ENCODE data around the gene CDC42EP5. TPM values are rescaled to one million over a fixed set of nuclear protein-coding genes. Genes with fewer than 3 reads are reported as not detected.

The CDC42EP5 gene
- total and polyA plus RNA-seq, 2 donors from 2014 or later, result 19.3 to 29.9 TPM

DNA sequence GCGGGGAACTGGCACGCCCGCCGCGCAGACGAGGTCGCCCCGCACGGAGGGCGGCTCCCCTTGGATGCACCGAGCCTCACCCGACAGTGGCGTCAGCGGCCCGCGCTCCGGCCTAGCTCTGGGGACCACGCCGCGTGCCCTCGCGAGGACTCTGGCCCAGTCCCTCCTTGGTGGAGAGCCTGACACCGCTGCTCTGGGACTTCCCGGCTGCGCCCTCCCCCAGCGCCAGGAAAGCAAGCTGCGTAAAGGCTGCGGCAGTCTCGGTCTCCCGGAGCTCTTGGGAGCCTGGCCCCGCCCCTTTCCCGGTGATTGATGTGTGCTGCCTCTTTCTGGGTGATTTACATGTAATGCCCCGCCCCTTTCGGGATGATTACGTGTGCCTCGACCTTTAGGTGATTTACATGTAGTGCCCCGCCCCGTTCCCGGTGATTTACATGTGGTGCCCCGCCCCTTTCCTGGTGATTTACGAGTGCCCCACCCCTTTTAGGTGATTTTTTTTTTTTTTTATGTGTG lies 9.5 kb downstream of the CDC42EP5 start, which contains the start of gene LENG9:
Gene LENG9 (minus strand): TSS at position 248 of the 513 bp plus-strand sequence. CDS start 252 bp downstream, outside the sequence.
- intact Hi-C loops (cut with DNase I), result no loop called here
- peak; percentile 33 for FAIRE-seq

DNA sequence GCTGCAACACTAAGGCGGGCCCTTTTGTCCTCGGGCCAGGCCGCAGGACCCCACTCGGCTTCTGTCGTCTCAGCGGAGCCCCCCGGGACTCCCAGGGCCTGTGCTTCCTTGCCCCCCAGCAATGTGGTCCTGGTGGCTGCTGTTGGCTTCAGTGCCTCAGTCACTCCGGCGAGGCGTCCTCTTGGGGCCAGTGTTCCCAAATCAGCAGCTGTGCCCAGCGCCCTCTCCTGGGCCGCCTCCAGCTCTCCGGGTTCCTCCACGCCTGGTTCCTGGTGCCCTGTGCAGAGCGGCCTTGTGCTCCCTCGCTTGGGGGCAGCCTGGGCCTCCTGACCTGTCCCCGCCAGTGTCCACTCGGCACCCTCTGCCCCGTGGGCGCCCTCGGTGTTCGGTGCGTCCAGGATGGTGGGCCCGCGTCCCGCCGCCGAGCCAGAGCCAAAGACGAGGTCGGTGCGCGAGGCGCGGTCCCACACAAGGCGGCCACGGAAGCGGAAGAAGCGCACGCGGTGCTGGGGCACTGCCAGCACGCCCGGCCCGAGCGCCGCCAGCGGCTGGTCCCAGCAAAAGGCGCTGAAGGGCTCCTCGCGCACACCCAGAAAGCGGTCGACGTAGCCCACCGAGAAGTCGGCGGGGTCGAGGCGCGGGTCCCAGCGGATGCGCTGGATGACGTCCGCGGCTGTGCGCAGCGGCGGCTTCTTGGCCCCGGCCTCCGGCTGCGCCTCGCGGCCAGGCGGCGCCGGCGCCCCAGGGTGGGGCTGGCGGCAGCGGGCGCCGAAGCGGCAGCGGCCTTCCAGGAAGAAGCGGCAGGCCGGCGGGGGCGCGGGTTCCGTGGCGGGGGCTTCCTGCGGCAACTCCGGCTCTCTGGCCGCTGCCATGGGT lies 10.2 kb downstream of the CDC42EP5 start:
- Histone ChIP-seq H3K27ac (ENCODE audit: low read depth in 2 of 2, low read length in 2 of 2) (peak overlapping the region; percentile 90 to 97), H3K4me1 (ENCODE audit: control insufficient read depth in 2 of 3, insufficient read depth in 2 of 3, low read depth in 1 of 3, low read length in 3 of 3) (peaks cover 0 to 10% (median 5%) of the 10 kb centered on the region in 3 donors), H3K4me3 (ENCODE audit: low read length in 3 of 3) (peak overlapping the region; percentile 13 to 74 (median 53)), H3K9me3 (ENCODE audit: control insufficient read depth in 2 of 3, insufficient read depth in 1 of 3, low read length in 3 of 3) (no peaks in the 10 kb centered on the region), H3K27me3 (ENCODE audit: control insufficient read depth, insufficient read depth, low read length) (no peaks in the 10 kb centered on the region), H3K36me3 (ENCODE audit: control insufficient read depth in 2 of 3, insufficient read depth in 3 of 3, low read length in 3 of 3) (peaks cover 2 to 26% (median 19%) of the 10 kb centered on the region in 3 donors), H3K9ac (ENCODE audit: low read length in 3 of 3) (peak overlapping the region in 1 of 3 donors; percentile 46)
- DNase-seq (peak; percentile 47 to 92 (median 64)), FAIRE-seq (no peak)
- TF ChIP-seq, protein P1, sequence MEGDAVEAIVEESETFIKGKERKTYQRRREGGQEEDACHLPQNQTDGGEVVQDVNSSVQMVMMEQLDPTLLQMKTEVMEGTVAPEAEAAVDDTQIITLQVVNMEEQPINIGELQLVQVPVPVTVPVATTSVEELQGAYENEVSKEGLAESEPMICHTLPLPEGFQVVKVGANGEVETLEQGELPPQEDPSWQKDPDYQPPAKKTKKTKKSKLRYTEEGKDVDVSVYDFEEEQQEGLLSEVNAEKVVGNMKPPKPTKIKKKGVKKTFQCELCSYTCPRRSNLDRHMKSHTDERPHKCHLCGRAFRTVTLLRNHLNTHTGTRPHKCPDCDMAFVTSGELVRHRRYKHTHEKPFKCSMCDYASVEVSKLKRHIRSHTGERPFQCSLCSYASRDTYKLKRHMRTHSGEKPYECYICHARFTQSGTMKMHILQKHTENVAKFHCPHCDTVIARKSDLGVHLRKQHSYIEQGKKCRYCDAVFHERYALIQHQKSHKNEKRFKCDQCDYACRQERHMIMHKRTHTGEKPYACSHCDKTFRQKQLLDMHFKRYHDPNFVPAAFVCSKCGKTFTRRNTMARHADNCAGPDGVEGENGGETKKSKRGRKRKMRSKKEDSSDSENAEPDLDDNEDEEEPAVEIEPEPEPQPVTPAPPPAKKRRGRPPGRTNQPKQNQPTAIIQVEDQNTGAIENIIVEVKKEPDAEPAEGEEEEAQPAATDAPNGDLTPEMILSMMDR (IDR thresholded peaks at IDR 0.05; ENCODE audit: borderline replicate concordance, extremely low read depth, insufficient read depth), result no peak
- intact Hi-C loops (cut with DNase I), result no loop called here

More for the DNA sequence above, 9.5 kb downstream of the CDC42EP5 start, which contains the start of gene LENG9:
- peaks cover 0 to 10% (median 5%) of the 10 kb centered on the region in 3 donors for H3K4me1 ChIP-seq (ENCODE audit: control insufficient read depth in 2 of 3, insufficient read depth in 2 of 3, low read depth in 1 of 3, low read length in 3 of 3)
- peak within 1 kb of the TSS in 2 of 3 donors; percentile 10 to 61 for H3K9ac ChIP-seq (ENCODE audit: low read length in 3 of 3)
- H3K36me3 ChIP-seq (ENCODE audit: control insufficient read depth in 2 of 3, insufficient read depth in 3 of 3, low read length in 3 of 3), result peaks cover 0 to 19% (median 12%) of the 10 kb centered on the region in 3 donors
- H3K4me3 ChIP-seq (ENCODE audit: low read length in 3 of 3), result peak within 1 kb of the TSS; percentile 53 to 74 (median 59)
- H3K27ac ChIP-seq (ENCODE audit: low read depth in 2 of 2, low read length in 2 of 2), result peak within 1 kb of the TSS; percentile 90 to 97
- TF ChIP-seq, protein P1 (IDR thresholded peaks at IDR 0.05; ENCODE audit: borderline replicate concordance, extremely low read depth, insufficient read depth), result no peak
- H3K27me3 ChIP-seq (ENCODE audit: control insufficient read depth, insufficient read depth, low read length), result no peaks in the 10 kb centered on the region
- peak; percentile 94 to 99 (median 98) for DNase-seq
- H3K9me3 ChIP-seq (ENCODE audit: control insufficient read depth in 2 of 3, insufficient read depth in 1 of 3, low read length in 3 of 3), result no peaks in the 10 kb centered on the region

DNA sequence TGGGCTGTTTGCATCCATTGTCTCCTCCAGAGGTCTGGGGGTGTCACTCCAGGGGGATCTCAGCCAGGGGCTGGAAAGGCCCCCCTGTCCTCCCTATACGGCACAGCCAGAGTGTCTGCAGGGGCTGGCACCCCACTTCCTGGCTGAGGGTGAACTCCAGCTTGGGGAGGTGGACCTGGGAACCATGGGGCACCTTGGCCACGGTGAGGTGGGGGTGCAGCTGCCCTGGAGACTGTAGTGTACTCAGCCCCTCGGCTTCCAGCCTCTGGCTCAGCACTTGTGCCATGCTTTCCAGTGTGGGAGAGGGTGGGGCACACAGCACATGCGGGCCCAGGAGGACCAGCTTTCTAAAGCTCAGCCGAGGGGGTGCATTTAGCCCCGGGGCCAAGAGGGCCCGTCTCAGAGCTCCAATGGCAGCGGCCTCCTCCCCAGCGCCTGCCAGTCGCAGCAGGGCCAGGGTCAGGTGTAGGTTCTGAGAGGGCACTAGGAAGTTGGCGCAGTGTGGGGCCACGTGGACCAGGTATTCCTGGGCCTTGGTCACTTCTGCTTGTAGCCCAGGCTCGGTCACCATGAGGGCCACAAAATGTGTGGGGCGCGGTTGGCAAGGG lies 10.9 kb downstream of the CDC42EP5 start:
- Histone ChIP-seq H3K4me3 (ENCODE audit: low read length in 3 of 3) (peak overlapping the region in 1 of 3 donors; percentile 53), H3K27ac (ENCODE audit: low read depth in 2 of 2, low read length in 2 of 2) (peak overlapping the region; percentile 90 to 97), H3K4me1 (ENCODE audit: control insufficient read depth in 2 of 3, insufficient read depth in 2 of 3, low read depth in 1 of 3, low read length in 3 of 3) (peaks cover 0 to 10% (median 5%) of the 10 kb centered on the region in 3 donors), H3K36me3 (ENCODE audit: control insufficient read depth in 2 of 3, insufficient read depth in 3 of 3, low read length in 3 of 3) (peaks cover 2 to 31% (median 25%) of the 10 kb centered on the region in 3 donors), H3K27me3 (ENCODE audit: control insufficient read depth, insufficient read depth, low read length) (no peaks in the 10 kb centered on the region), H3K9me3 (ENCODE audit: control insufficient read depth in 2 of 3, insufficient read depth in 1 of 3, low read length in 3 of 3) (no peaks in the 10 kb centered on the region), H3K9ac (ENCODE audit: low read length in 3 of 3) (no peak overlapping the region)
- intact Hi-C loops (cut with DNase I), result no loop called here
- no peak for FAIRE-seq
- TF ChIP-seq, protein P1 (IDR thresholded peaks at IDR 0.05; ENCODE audit: borderline replicate concordance, extremely low read depth, insufficient read depth), result no peak
- DNase-seq, result peak in 2 of 5 donors; percentile 24 to 76
